Measurements from ENCODE around the gene SCNM1.

- TF ChIP-seq CTCF (optimal IDR thresholded peaks at IDR 0.05 in 1 of 3, IDR thresholded peaks at IDR 0.05 in 1 of 3, conservative IDR thresholded peaks at IDR 0.05 in 1 of 3; ENCODE audit: extremely low read depth in 1 of 3, insufficient read depth in 2 of 3, low read length in 3 of 3) = no peak
- TF ChIP-seq EZH2 (IDR thresholded peaks at IDR 0.05; ENCODE audit: low read length) = no peak
Observed at GRCh38 chr1:151158326-151158725, 7.6 kb upstream of the SCNM1 start.
